Parathyroid adenoma (tissue), 2 donors: ENCODE data around the gene HMGCR.

ENCODE experiments used
- H2AFZ ChIP-seq: fragments of 300-600 bp; sonication (generic); one replicate; pipeline ENCODE4 v1.7.0; 2017; ENCODE audit warnings: antibody characterized with exemption, mild to moderate bottlenecking
- H3K27ac ChIP-seq: fragments of 300-600 bp; sonication (generic); one replicate; pipeline ENCODE4 v1.7.0; 2017
- H3K27me3 ChIP-seq: fragments of 300-600 bp; sonication (generic); one replicate; pipeline ENCODE4 v1.7.0; 2017; ENCODE audit warnings: low read length; ENCODE audit not compliant: control insufficient read depth, insufficient read depth
- H3K36me3 ChIP-seq: fragments of 300-600 bp; sonication (generic); one replicate; pipeline ENCODE4 v1.7.0; 2017; ENCODE audit warnings: low read length; ENCODE audit not compliant: control insufficient read depth, insufficient read depth
- H3K4me1 ChIP-seq: fragments of 300-600 bp; sonication (generic); one replicate; pipeline ENCODE4 v1.7.0; 2017; ENCODE audit warnings: control low read depth
- H3K4me2 ChIP-seq: fragments of 300-600 bp; sonication (generic); one replicate; pipeline ENCODE4 v1.7.0; 2017; ENCODE audit warnings: low read length
- H3K4me3 ChIP-seq: fragments of 300-600 bp; sonication (generic); one replicate; pipeline ENCODE4 v1.7.0; 2017; ENCODE audit warnings: low read depth, low read length
- H3K79me2 ChIP-seq: fragments of 300-600 bp; sonication (generic); one replicate; pipeline ENCODE4 v1.7.0; 2017; ENCODE audit warnings: control low read depth
- H3K9ac ChIP-seq: fragments of 300-600 bp; sonication (generic); one replicate; pipeline ENCODE4 v1.7.0; 2017; ENCODE audit warnings: mild to moderate bottlenecking
- H3K9me3 ChIP-seq: fragments of 300-600 bp; sonication (generic); one replicate; pipeline ENCODE4 v1.7.0; 2017; ENCODE audit warnings: low read length; ENCODE audit not compliant: control insufficient read depth
- CTCF ChIP-seq: fragments of 300-600 bp; sonication (generic); IDR thresholded peaks from one replicate; pipeline ENCODE4 v1.7.0; 2017; ENCODE audit warnings: antibody characterized with exemption, mild to moderate bottlenecking
- donor health status: primary hyperparathyroidism.

Gene HMGCR

GRCh38 chr5:75374394-75374814 lies 37.4 kb downstream of the HMGCR start:
- H3K27me3 ChIP-seq, result no peaks in the 10 kb centered on the region
- no peaks in the 10 kb centered on the region for H3K79me2 ChIP-seq
- H3K36me3 ChIP-seq, result no peaks in the 10 kb centered on the region
- no peaks in the 10 kb centered on the region for H3K4me1 ChIP-seq
- no peak overlapping the region for H2AFZ ChIP-seq
- no peak overlapping the region for H3K9ac ChIP-seq
- no peaks in the 10 kb centered on the region for H3K9me3 ChIP-seq
- H3K4me2 ChIP-seq, result no peak overlapping the region
- H3K4me3 ChIP-seq, result no peak overlapping the region
- H3K27ac ChIP-seq, result no peak overlapping the region
- TF ChIP-seq CTCF, result no peak

- H3K4me2 ChIP-seq, result no peak overlapping the region
- H3K27me3 ChIP-seq, result no peaks in the 10 kb centered on the region
- H3K9ac ChIP-seq, result no peak overlapping the region
- no peak overlapping the region for H2AFZ ChIP-seq
- TF ChIP-seq CTCF, result no peak
- H3K36me3 ChIP-seq, result no peaks in the 10 kb centered on the region
- H3K4me3 ChIP-seq, result no peak overlapping the region
- no peaks in the 10 kb centered on the region for H3K9me3 ChIP-seq
- H3K4me1 ChIP-seq, result no peaks in the 10 kb centered on the region
- no peak overlapping the region for H3K27ac ChIP-seq
- H3K79me2 ChIP-seq, result no peaks in the 10 kb centered on the region
These were observed 38.4 kb downstream of the HMGCR start for GRCh38 chr5:75375414-75375813.

- H3K9ac ChIP-seq, result no peak overlapping the region
- no peak overlapping the region for H3K27ac ChIP-seq
- H3K4me1 ChIP-seq, result peaks cover 5% of the 10 kb centered on the region
- no peak for TF ChIP-seq CTCF
- H3K27me3 ChIP-seq, result no peaks in the 10 kb centered on the region
- H3K36me3 ChIP-seq, result no peaks in the 10 kb centered on the region
- no peak overlapping the region for H3K4me2 ChIP-seq
- no peaks in the 10 kb centered on the region for H3K9me3 ChIP-seq
- H3K4me3 ChIP-seq, result no peak overlapping the region
- H3K79me2 ChIP-seq, result no peaks in the 10 kb centered on the region
- no peak overlapping the region for H2AFZ ChIP-seq
These were observed 43.1 kb downstream of the HMGCR start for GRCh38 chr5:75380099-75380498.

- no peak overlapping the region for H3K4me3 ChIP-seq
- no peaks in the 10 kb centered on the region for H3K9me3 ChIP-seq
- no peaks in the 10 kb centered on the region for H3K79me2 ChIP-seq
- no peak overlapping the region for H3K27ac ChIP-seq
- no peak overlapping the region for H2AFZ ChIP-seq
- peaks cover 5% of the 10 kb centered on the region for H3K4me1 ChIP-seq
- no peak overlapping the region for H3K4me2 ChIP-seq
- H3K27me3 ChIP-seq, result no peaks in the 10 kb centered on the region
- no peak overlapping the region for H3K9ac ChIP-seq
- TF ChIP-seq CTCF, result no peak
- no peaks in the 10 kb centered on the region for H3K36me3 ChIP-seq
These were observed 44.4 kb downstream of the HMGCR start for GRCh38 chr5:75381456-75381855.

- Histone ChIP-seq H3K27ac (no peak overlapping the region), H3K4me3 (no peak overlapping the region), H3K9ac (no peak overlapping the region), H3K9me3 (no peaks in the 10 kb centered on the region), H3K4me2 (no peak overlapping the region), H3K4me1 (peaks cover 5% of the 10 kb centered on the region), H3K79me2 (no peaks in the 10 kb centered on the region), H2AFZ (no peak overlapping the region), H3K36me3 (no peaks in the 10 kb centered on the region), H3K27me3 (no peaks in the 10 kb centered on the region)
- no peak for TF ChIP-seq CTCF
These were observed 47.2 kb downstream of the HMGCR start for GRCh38 chr5:75384218-75384617.
